Ascending aorta (tissue), 2 donors: ENCODE data around the gene MTNR1A. TPM values are rescaled to one million over a fixed set of nuclear protein-coding genes. Genes with fewer than 3 reads are reported as not detected.
A peak's percentile ranks its signal among the peaks of the same experiment; 100 is the strongest.

Experiments
- DNase-seq, 2 donors: peaks; one replicate each; pipeline ENCODE4 v3.0.0-alpha.2; 2019; ENCODE audit warnings: low spot score in 2 of 2
- H3K27ac ChIP-seq, 2 donors: fragments of 200-600 bp; sonication (generic); one replicate each; pipeline ENCODE4 v1.5.1; 2016 to 2017; ENCODE audit warnings: mild to moderate bottlenecking in 1 of 2
- H3K27me3 ChIP-seq: fragments of 200-600 bp; sonication (generic); one replicate; pipeline ENCODE4 v1.5.1; 2017
- H3K36me3 ChIP-seq, 2 donors: fragments of 200-600 bp; sonication (generic); one replicate each; pipeline ENCODE4 v1.5.1; 2016
- H3K4me1 ChIP-seq, 2 donors: fragments of 200-600 bp; sonication (generic); one replicate each; pipeline ENCODE4 v1.5.1; 2016 to 2017; ENCODE audit warnings: mild to moderate bottlenecking in 1 of 2
- H3K4me3 ChIP-seq, 2 donors: fragments of 200-600 bp; sonication (generic); one replicate each; pipeline ENCODE4 v1.5.1; 2016 to 2017; ENCODE audit warnings: mild to moderate bottlenecking in 1 of 2
- H3K9me3 ChIP-seq, 2 donors: fragments of 200-600 bp; sonication (generic); one replicate each; pipeline ENCODE4 v1.5.1; 2016
- CTCF ChIP-seq, 3 experiments: fragments of 200-600 bp in 2 of 3; fragments of 450-650 bp in 1 of 3; sonication (generic) in 2 of 3; IDR thresholded peaks; one replicate each; pipeline ENCODE4 v1.5.1; 2016 to 2019; ENCODE audit warnings: antibody characterized with exemption in 3 of 3, mild to moderate bottlenecking in 1 of 3, moderate library complexity in 1 of 3
- intact Hi-C: fragments of 100-400 bp; cut with DNase I; formaldehyde crosslinking; loops from one replicate; pipeline ENCODE4 v1.15.1; 2023
- total RNA-seq: library from RNA; depleted of rRNA; stranded (reverse); fragments of >200 nt; gene quantifications from one replicate; pipeline ENCODE4 v1.1.0, GENCODE V29; 2016

Gene MTNR1A
- total RNA-seq, 1 donor from 2014 or later: not detected

- H3K9me3 ChIP-seq: no peaks in the 10 kb centered on the region
- H3K4me3 ChIP-seq: no peak overlapping the region
- peaks cover 16 to 44% of the 10 kb centered on the region in 2 donors for H3K36me3 ChIP-seq
Measured at GRCh38 chr4:186591651-186592050, 36.3 kb upstream of the MTNR1A start.

GRCh38 chr4:186588503-186588902 lies 33.1 kb upstream of the MTNR1A start:
- DNase-seq: no peak
- H3K27me3 ChIP-seq: no peaks in the 10 kb centered on the region
- H3K27ac ChIP-seq: no peak overlapping the region
- intact Hi-C loops: no loop called here
- H3K4me1 ChIP-seq: peaks cover 0 to 3% of the 10 kb centered on the region in 2 donors
- H3K36me3 ChIP-seq: peaks cover 3 to 21% of the 10 kb centered on the region in 2 donors
- no peaks in the 10 kb centered on the region for H3K9me3 ChIP-seq
- TF ChIP-seq CTCF (IDR thresholded peaks at IDR 0.05): no peak
- H3K4me3 ChIP-seq: no peak overlapping the region

More at GRCh38 chr4:186591651-186592050, 36.3 kb upstream of the MTNR1A start:
- no peak for TF ChIP-seq CTCF (IDR thresholded peaks at IDR 0.05)
- H3K4me1 ChIP-seq: no peaks in the 10 kb centered on the region
- no peak overlapping the region for H3K27ac ChIP-seq
- no peak for DNase-seq
- intact Hi-C loops: no loop called here
- H3K27me3 ChIP-seq: no peaks in the 10 kb centered on the region

GRCh38 chr4:186587416-186588018 lies 32.1 kb upstream of the MTNR1A start:
- no peaks in the 10 kb centered on the region for H3K27me3 ChIP-seq
- DNase-seq: peak in 1 of 2 donors; percentile 86
- TF ChIP-seq CTCF (IDR thresholded peaks at IDR 0.05): peak; percentile 52 to 88 (median 86)
- no peaks in the 10 kb centered on the region for H3K9me3 ChIP-seq
- intact Hi-C loops: loop anchor here (1.0 to 2.0 kb wide), 2 partner anchors 114 to 291 kb away; no protein-coding TSS in a partner anchor
- H3K36me3 ChIP-seq: peaks cover 0 to 23% of the 10 kb centered on the region in 2 donors
- no peak overlapping the region for H3K4me3 ChIP-seq
- H3K27ac ChIP-seq: no peak overlapping the region
- peaks cover 0 to 3% of the 10 kb centered on the region in 2 donors for H3K4me1 ChIP-seq

- Histone ChIP-seq H3K4me1 (peaks cover 0 to 3% of the 10 kb centered on the region in 2 donors), H3K36me3 (peaks cover 0 to 28% of the 10 kb centered on the region in 2 donors), H3K9me3 (peaks cover 0 to 7% of the 10 kb centered on the region in 2 donors), H3K4me3 (no peak overlapping the region), H3K27me3 (no peaks in the 10 kb centered on the region), H3K27ac (no peak overlapping the region)
- no peak for TF ChIP-seq CTCF (IDR thresholded peaks at IDR 0.05)
- no peak for DNase-seq
- intact Hi-C loops: loop anchor here (2.0 kb wide), 1 partner anchor 289 kb away; no protein-coding TSS in a partner anchor
Measured at GRCh38 chr4:186586205-186586604, 30.8 kb upstream of the MTNR1A start.

GRCh38 chr4:186584912-186585311 lies 29.5 kb upstream of the MTNR1A start:
- peaks cover 0 to 28% of the 10 kb centered on the region in 2 donors for H3K36me3 ChIP-seq
- intact Hi-C loops: no loop called here

More at GRCh38 chr4:186584912-186585311, 29.5 kb upstream of the MTNR1A start:
- DNase-seq: no peak
- TF ChIP-seq CTCF (IDR thresholded peaks at IDR 0.05): no peak
- H3K9me3 ChIP-seq: peaks cover 0 to 7% of the 10 kb centered on the region in 2 donors
- peaks cover 0 to 3% of the 10 kb centered on the region in 2 donors for H3K4me1 ChIP-seq
- no peak overlapping the region for H3K4me3 ChIP-seq
- no peaks in the 10 kb centered on the region for H3K27me3 ChIP-seq
- H3K27ac ChIP-seq: no peak overlapping the region
